WTC11 (cell line): ENCODE results near the gene GRIA2. TPM values are rescaled to one million over a fixed set of nuclear protein-coding genes. Genes with fewer than 3 reads are reported as not detected.
"Not testable (repeated sequence)": the region's sequence is repeated elsewhere in the genome, so short reads cannot be mapped to it uniquely, and the experiment has no call there.

Experiments
- ATAC-seq: fragments of 200-7000 bp; cut with Tn5 transposase; 2 replicates; pipeline ENCODE4 v1.10.0; 2021; ENCODE audit warnings: mild to moderate bottlenecking, moderate library complexity
- CTCF ChIA-PET: fragments of 300-600 bp; sonication (Branson Sonifier 250); formaldehyde crosslinking; loops from one replicate; lab custom pipeline; 2021; ENCODE audit warnings: antibody characterized with exemption; lab: Charles Lee
- POLR2A ChIA-PET: fragments of 350-600 bp; sonication (Branson Sonifier 250); formaldehyde crosslinking; loops from one replicate; lab custom pipeline; 2021; ENCODE audit warnings: antibody characterized with exemption; lab: Charles Lee
- DNase-seq: peaks from one replicate; pipeline ENCODE4 v3.0.0; 2021; ENCODE audit warnings: low spot score
- H3K27ac Mint-ChIP-seq: 2 replicates; pipeline ENCODE4 v1.8.0; 2021; ENCODE audit warnings: mixed read lengths
- H3K27me3 Mint-ChIP-seq: 2 replicates; pipeline ENCODE4 v1.8.0; 2021; ENCODE audit warnings: low read depth, mild to moderate bottlenecking, moderate library complexity, mixed read lengths
- H3K36me3 Mint-ChIP-seq: 2 replicates; pipeline ENCODE4 v1.8.0; 2021; ENCODE audit warnings: mixed read lengths
- H3K4me1 Mint-ChIP-seq: 2 replicates; pipeline ENCODE4 v1.8.0; 2022; ENCODE audit warnings: mixed read lengths
- H3K4me3 Mint-ChIP-seq: 2 replicates; pipeline ENCODE4 v1.8.0; 2021; ENCODE audit warnings: mild to moderate bottlenecking, moderate library complexity, mixed read lengths
- H3K9me3 Mint-ChIP-seq: 2 replicates; pipeline ENCODE4 v1.8.0; 2021; ENCODE audit warnings: mixed read lengths
- ATF2 ChIP-seq: sonication (generic); formaldehyde crosslinking; IDR thresholded peaks from 2 replicates; pipeline ENCODE4 v1.8.1; 2022; ENCODE audit warnings: low read depth, missing genetic modification reagents, borderline replicate concordance
- CBFB ChIP-seq: sonication (generic); formaldehyde crosslinking; IDR thresholded peaks from 2 replicates; pipeline ENCODE4 v1.8.1; 2022; ENCODE audit warnings: mild to moderate bottlenecking, low read depth, missing genetic modification reagents
- CREB1 ChIP-seq: sonication (generic); formaldehyde crosslinking; IDR thresholded peaks from 2 replicates; pipeline ENCODE4 v1.8.0; 2023; ENCODE audit warnings: mild to moderate bottlenecking, missing genetic modification reagents
- CREM ChIP-seq: sonication (generic); formaldehyde crosslinking; IDR thresholded peaks from 2 replicates; pipeline ENCODE4 v1.8.1; 2022; ENCODE audit warnings: mild to moderate bottlenecking, missing genetic modification reagents, moderate library complexity
- CTCF ChIP-seq: fragments of 200-600 bp; IDR thresholded peaks from 2 replicates; pipeline ENCODE4 v1.8.0; 2022; ENCODE audit warnings: antibody characterized with exemption
- E2F1 ChIP-seq: sonication (generic); formaldehyde crosslinking; IDR thresholded peaks from 2 replicates; pipeline ENCODE4 v1.8.0; 2022; ENCODE audit warnings: mild to moderate bottlenecking, missing genetic modification reagents
- FOXJ3 ChIP-seq: sonication (generic); formaldehyde crosslinking; IDR thresholded peaks from 2 replicates; pipeline ENCODE4 v1.9.0; 2021; ENCODE audit warnings: missing genetic modification reagents, mild to moderate bottlenecking, borderline replicate concordance
- GABPB1 ChIP-seq: sonication (generic); formaldehyde crosslinking; IDR thresholded peaks from 2 replicates; pipeline ENCODE4 v1.8.1; 2023; ENCODE audit warnings: mild to moderate bottlenecking, missing genetic modification reagents
- GTF2I ChIP-seq: fragments of 250-450 bp; sonication (Bioruptor Pico); conservative IDR thresholded peaks from 2 replicates; pipeline ENCODE4 v1.4.0; 2021; ENCODE audit warnings: mild to moderate bottlenecking
- KAT7 ChIP-seq: sonication (generic); formaldehyde crosslinking; IDR thresholded peaks from 2 replicates; pipeline ENCODE4 v1.8.1; 2023; ENCODE audit warnings: missing genetic modification reagents, mild to moderate bottlenecking, borderline replicate concordance
- MAX ChIP-seq: sonication (generic); formaldehyde crosslinking; IDR thresholded peaks from 2 replicates; pipeline ENCODE4 v1.8.0; 2022; ENCODE audit warnings: mild to moderate bottlenecking, missing genetic modification reagents
- MYBL2 ChIP-seq: sonication (generic); formaldehyde crosslinking; IDR thresholded peaks from 2 replicates; pipeline ENCODE4 v1.8.1; 2023; ENCODE audit warnings: mild to moderate bottlenecking, moderate library complexity, missing genetic modification reagents
- NFATC4 ChIP-seq: fragments of 250-450 bp; sonication (Bioruptor Pico); IDR thresholded peaks from 2 replicates; pipeline ENCODE4 v1.9.0; 2021; ENCODE audit warnings: mild to moderate bottlenecking
- NR3C1 ChIP-seq: sonication (generic); formaldehyde crosslinking; conservative IDR thresholded peaks from 2 replicates; pipeline ENCODE4 v1.8.1; 2023; ENCODE audit warnings: low read depth, mild to moderate bottlenecking, missing genetic modification reagents
- RORB ChIP-seq: fragments of 250-450 bp; sonication (Bioruptor Pico); IDR thresholded peaks from 2 replicates; pipeline ENCODE4 v1.9.0; 2021; ENCODE audit warnings: mild to moderate bottlenecking
- SMAD4 ChIP-seq: sonication (generic); formaldehyde crosslinking; IDR thresholded peaks from 2 replicates; pipeline ENCODE4 v1.8.0; 2022; ENCODE audit warnings: mild to moderate bottlenecking, missing genetic modification reagents
- SP1 ChIP-seq: sonication (generic); formaldehyde crosslinking; conservative IDR thresholded peaks from 2 replicates; pipeline ENCODE4 v1.8.1; 2022; ENCODE audit warnings: missing genetic modification reagents
- TCF7 ChIP-seq: sonication (generic); formaldehyde crosslinking; IDR thresholded peaks from 2 replicates; pipeline ENCODE4 v1.8.0; 2022; ENCODE audit warnings: mild to moderate bottlenecking, low read depth, missing genetic modification reagents, moderate library complexity
- TEAD4 ChIP-seq: sonication (generic); formaldehyde crosslinking; IDR thresholded peaks from 2 replicates; pipeline ENCODE4 v1.8.0; 2022; ENCODE audit warnings: mild to moderate bottlenecking, missing genetic modification reagents
- TP53 ChIP-seq: sonication (generic); formaldehyde crosslinking; IDR thresholded peaks from 2 replicates; pipeline ENCODE4 v1.8.1; 2023; ENCODE audit warnings: mild to moderate bottlenecking, missing genetic modification reagents
- ZMAT4 ChIP-seq: fragments of 250-450 bp; sonication (Bioruptor Pico); IDR thresholded peaks from 2 replicates; pipeline ENCODE4 v1.9.0; 2021; ENCODE audit warnings: mild to moderate bottlenecking
- ZNF219 ChIP-seq: sonication (generic); formaldehyde crosslinking; IDR thresholded peaks from 2 replicates; pipeline ENCODE4 v1.8.0; 2023; ENCODE audit warnings: missing genetic modification reagents, mild to moderate bottlenecking, borderline replicate concordance
- ZNF232 ChIP-seq: sonication (generic); formaldehyde crosslinking; IDR thresholded peaks from 2 replicates; pipeline ENCODE4 v1.8.0; 2022; ENCODE audit warnings: mild to moderate bottlenecking, missing genetic modification reagents
- ZNF396 ChIP-seq: fragments of 250-450 bp; sonication (Bioruptor Pico); IDR thresholded peaks from 2 replicates; pipeline ENCODE4 v1.8.0; 2021; ENCODE audit warnings: mild to moderate bottlenecking, moderate library complexity, borderline replicate concordance
- ZNF423 ChIP-seq: fragments of 250-450 bp; sonication (Bioruptor Pico); IDR thresholded peaks from 2 replicates; pipeline ENCODE4 v2.1.2; 2022; ENCODE audit warnings: mild to moderate bottlenecking, moderate library complexity
- ZNF425 ChIP-seq: fragments of 250-450 bp; sonication (Bioruptor Pico); conservative IDR thresholded peaks from 2 replicates; pipeline ENCODE4 v1.9.0; 2021; ENCODE audit warnings: mild to moderate bottlenecking
- ZSCAN18 ChIP-seq: fragments of 250-450 bp; sonication (Bioruptor Pico); IDR thresholded peaks from 2 replicates; pipeline ENCODE4 v2.1.2; 2022; ENCODE audit warnings: mild to moderate bottlenecking, moderate library complexity
- total RNA-seq: library from RNA; stranded (reverse); gene quantifications from 3 replicates; pipeline ENCODE4 v1.2.3, GENCODE V29; 2021

GRIA2 gene
- total RNA-seq, 1 experiment from 2014 or later = not detected

GRCh38 chr4:157220371-157220881 is at the start of gene GRIA2 (continued):
- TF ChIP-seq ATF2 = peak; percentile 62; the same call in 1 of the 2 replicates
- TF ChIP-seq CTCF = no peak
- peak; percentile 79; the same call in 1 of the 2 replicates for TF ChIP-seq TCF7 (CRISPR knock-in tag)
- TF ChIP-seq CBFB (CRISPR knock-in tag) = 0 out of 2 replicates have a peak, but pooled peaks have one; percentile 91
- TF ChIP-seq MAX (CRISPR knock-in tag) = peak; percentile 80
- TF ChIP-seq CREM (CRISPR knock-in tag) = peak; percentile 68; the same call in 1 of the 2 replicates
- TF ChIP-seq ZNF232 (CRISPR knock-in tag) = peak; percentile 98
- TF ChIP-seq CREB1 (CRISPR knock-in tag) = peak; percentile 95
- peak; percentile 93 for TF ChIP-seq ZNF219 (CRISPR knock-in tag)
- no peak for TF ChIP-seq ZNF396
- TF ChIP-seq ZSCAN18 (CRISPR knock-in tag) = no peak

GRCh38 chr4:157172011-157172410 is 48.5 kb upstream of the GRIA2 start:
- TF ChIP-seq SP1 (CRISPR knock-in tag) = no peak
- no peak for TF ChIP-seq MAX (CRISPR knock-in tag)
- TF ChIP-seq SMAD4 (CRISPR knock-in tag) = no peak
- no peak for TF ChIP-seq ZNF425 (CRISPR knock-in tag)
- no peak for TF ChIP-seq CREB1 (CRISPR knock-in tag)
- TF ChIP-seq KAT7 = no peak
- no peak for TF ChIP-seq NFATC4
- no peak for TF ChIP-seq GABPB1
- TF ChIP-seq FOXJ3 (CRISPR knock-in tag) = no peak
- TF ChIP-seq ZNF423 (CRISPR knock-in tag) = no peak
- TF ChIP-seq TP53 (CRISPR knock-in tag) = no peak
- no peak for TF ChIP-seq E2F1 (CRISPR knock-in tag)
- TF ChIP-seq ZMAT4 (CRISPR knock-in tag) = no peak
- no peak for TF ChIP-seq MYBL2
- no peak for TF ChIP-seq TEAD4 (CRISPR knock-in tag)
- no peak for TF ChIP-seq RORB (CRISPR knock-in tag)
- TF ChIP-seq NR3C1 (CRISPR knock-in tag) = no peak
- TF ChIP-seq GTF2I (CRISPR knock-in tag) = no peak
- no peak overlapping the region for H3K27ac Mint-ChIP-seq
- H3K4me3 Mint-ChIP-seq = no peak overlapping the region

GRCh38 chr4:157180268-157180667 is 40.3 kb upstream of the GRIA2 start:
- POLR2A ChIA-PET = not testable (repeated sequence)

More at GRCh38 chr4:157172011-157172410, 48.5 kb upstream of the GRIA2 start:
- H3K4me1 Mint-ChIP-seq = peaks cover 7% of the 10 kb centered on the region
- CTCF ChIA-PET = no interaction called here
- ATAC-seq (no peak), DNase-seq (no peak)
- POLR2A ChIA-PET = no interaction called here
- H3K9me3 Mint-ChIP-seq = no peaks in the 10 kb centered on the region
- no peaks in the 10 kb centered on the region for H3K36me3 Mint-ChIP-seq
- H3K27me3 Mint-ChIP-seq = no peaks in the 10 kb centered on the region

More at GRCh38 chr4:157180268-157180667, 40.3 kb upstream of the GRIA2 start:
- DNase-seq, H3K27me3 Mint-ChIP-seq, H3K27ac Mint-ChIP-seq, ATAC-seq, H3K4me3 Mint-ChIP-seq, CTCF ChIA-PET: not testable (repeated sequence)
- H3K9me3 Mint-ChIP-seq = peaks cover 23% of the 10 kb centered on the region
- H3K4me1 Mint-ChIP-seq = peaks cover 11% of the 10 kb centered on the region
- peaks cover 14% of the 10 kb centered on the region for H3K36me3 Mint-ChIP-seq
